Measurements from ENCODE around the gene CYB5R3. TPM values are rescaled to one million over a fixed set of nuclear protein-coding genes. Genes with fewer than 3 reads are reported as not detected.
"Not testable (repeated sequence)": the region's sequence is repeated elsewhere in the genome, so short reads cannot be mapped to it uniquely, and the experiment has no call there.

CYB5R3 gene
- total RNA-seq, 1 donor from 2014 or later: 87.3 TPM

- DNase-seq (ENCODE audit: low spot score): no peak
- intact Hi-C loops (cut with micrococcal nuclease): no loop called here
- no peaks in the 10 kb centered on the region for H3K36me3 Mint-ChIP-seq (ENCODE audit: low read depth)
- H3K4me1 Mint-ChIP-seq (ENCODE audit: low read depth): peaks cover 9% of the 10 kb centered on the region
- H3K9me3 Mint-ChIP-seq: no peaks in the 10 kb centered on the region
- no peak overlapping the region for H3K27ac Mint-ChIP-seq
- H3K27me3 Mint-ChIP-seq (ENCODE audit: low read depth): peaks cover 5% of the 10 kb centered on the region
- no peak overlapping the region for H3K4me3 Mint-ChIP-seq (ENCODE audit: low read depth)
These were observed 20.9 kb upstream of the CYB5R3 start for GRCh38 chr22:42670046-42670445.

DNA sequence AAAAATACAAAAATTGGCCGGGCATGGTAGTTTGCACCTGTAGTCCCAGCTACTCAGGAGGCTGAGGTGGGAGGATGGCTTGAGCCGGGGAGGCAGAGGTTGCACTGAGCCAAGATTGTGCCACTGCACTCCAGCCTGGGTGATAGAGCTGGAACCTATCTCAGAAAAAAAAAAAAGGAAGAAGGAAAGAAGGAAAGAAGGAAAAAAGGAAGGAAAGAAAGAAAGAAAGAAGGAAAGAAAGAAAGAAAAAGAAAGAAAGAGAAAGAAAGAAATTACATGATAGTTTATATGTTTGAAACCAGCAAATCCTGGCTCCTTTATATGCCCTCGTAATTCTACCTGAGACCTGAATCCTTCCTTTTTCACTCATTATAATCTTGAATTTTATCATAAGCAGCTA is 17.2 kb upstream of the CYB5R3 start:
- H3K4me1 Mint-ChIP-seq (ENCODE audit: low read depth); intact Hi-C loops (cut with micrococcal nuclease); DNase-seq (ENCODE audit: low spot score); H3K4me3 Mint-ChIP-seq (ENCODE audit: low read depth); H3K9me3 Mint-ChIP-seq; H3K36me3 Mint-ChIP-seq (ENCODE audit: low read depth); H3K27ac Mint-ChIP-seq: not testable (repeated sequence)
- peaks cover 10% of the 10 kb centered on the region for H3K27me3 Mint-ChIP-seq (ENCODE audit: low read depth)

DNA sequence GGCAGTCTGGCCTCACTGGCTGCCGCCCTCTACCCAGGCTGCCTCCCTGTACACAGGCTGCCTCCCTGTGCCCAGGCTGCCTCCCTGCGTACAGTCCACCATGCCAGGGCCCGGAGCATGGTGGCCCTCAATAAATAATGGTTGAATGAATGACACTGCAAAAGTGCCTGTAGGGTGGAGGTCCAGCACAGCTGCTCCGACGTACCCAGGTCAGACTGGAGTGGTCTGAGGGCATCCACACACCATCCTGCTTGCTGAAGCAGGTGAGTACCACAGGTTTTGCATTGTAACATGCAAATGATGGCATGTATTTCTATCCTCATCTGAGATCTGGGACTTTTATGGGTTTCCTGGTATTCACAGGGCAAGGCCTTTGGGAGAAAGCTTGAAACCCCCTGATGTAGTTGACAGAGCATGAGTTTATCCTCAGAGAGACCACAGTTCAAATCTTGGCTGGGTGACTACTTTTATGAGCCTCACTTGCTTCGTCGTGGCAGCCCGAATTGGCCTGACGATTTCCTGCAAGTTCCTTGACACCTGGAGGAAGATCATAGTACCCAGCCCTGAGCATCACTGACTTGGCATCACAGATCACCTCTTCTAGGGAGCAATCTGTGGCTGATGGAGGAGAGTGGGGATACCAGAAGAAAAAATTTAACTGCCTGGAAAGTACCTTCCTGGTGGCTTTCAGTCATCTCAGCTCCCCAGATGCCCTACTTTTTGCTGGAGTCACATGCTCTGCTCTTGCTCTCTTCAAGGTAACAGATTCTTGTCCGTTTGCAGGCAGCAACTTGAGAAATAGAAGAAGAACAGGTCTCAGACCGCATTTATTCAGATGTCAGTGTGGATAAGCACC is 16.0 kb upstream of the CYB5R3 start:
- no peak overlapping the region for H3K4me3 Mint-ChIP-seq (ENCODE audit: low read depth)
- H3K27me3 Mint-ChIP-seq (ENCODE audit: low read depth): peaks cover 10% of the 10 kb centered on the region
- intact Hi-C loops (cut with micrococcal nuclease): no loop called here
- H3K36me3 Mint-ChIP-seq (ENCODE audit: low read depth): no peaks in the 10 kb centered on the region
- H3K27ac Mint-ChIP-seq: no peak overlapping the region
- DNase-seq (ENCODE audit: low spot score): no peak
- peaks cover under 1% of the 10 kb centered on the region for H3K4me1 Mint-ChIP-seq (ENCODE audit: low read depth)
- no peaks in the 10 kb centered on the region for H3K9me3 Mint-ChIP-seq

- Mint-ChIP-seq H3K27ac (no peak overlapping the region), H3K27me3 (ENCODE audit: low read depth) (peaks cover 13% of the 10 kb centered on the region), H3K36me3 (ENCODE audit: low read depth) (no peaks in the 10 kb centered on the region), H3K4me3 (ENCODE audit: low read depth) (peak overlapping the region; percentile 55), H3K4me1 (ENCODE audit: low read depth) (no peaks in the 10 kb centered on the region), H3K9me3 (no peaks in the 10 kb centered on the region)
- DNase-seq (ENCODE audit: low spot score): peak; percentile 66
- intact Hi-C loops (cut with micrococcal nuclease): no loop called here
These were observed 13.0 kb upstream of the CYB5R3 start for GRCh38 chr22:42661985-42662831.

GRCh38 chr22:42656578-42656977 is 7.4 kb upstream of the CYB5R3 start:
- Mint-ChIP-seq H3K4me1 (ENCODE audit: low read depth) (no peaks in the 10 kb centered on the region), H3K9me3 (no peaks in the 10 kb centered on the region), H3K4me3 (ENCODE audit: low read depth) (no peak overlapping the region), H3K27ac (no peak overlapping the region), H3K27me3 (ENCODE audit: low read depth) (peaks cover 3% of the 10 kb centered on the region), H3K36me3 (ENCODE audit: low read depth) (no peaks in the 10 kb centered on the region)
- DNase-seq (ENCODE audit: low spot score): no peak
- intact Hi-C loops (cut with micrococcal nuclease): no loop called here

DNA sequence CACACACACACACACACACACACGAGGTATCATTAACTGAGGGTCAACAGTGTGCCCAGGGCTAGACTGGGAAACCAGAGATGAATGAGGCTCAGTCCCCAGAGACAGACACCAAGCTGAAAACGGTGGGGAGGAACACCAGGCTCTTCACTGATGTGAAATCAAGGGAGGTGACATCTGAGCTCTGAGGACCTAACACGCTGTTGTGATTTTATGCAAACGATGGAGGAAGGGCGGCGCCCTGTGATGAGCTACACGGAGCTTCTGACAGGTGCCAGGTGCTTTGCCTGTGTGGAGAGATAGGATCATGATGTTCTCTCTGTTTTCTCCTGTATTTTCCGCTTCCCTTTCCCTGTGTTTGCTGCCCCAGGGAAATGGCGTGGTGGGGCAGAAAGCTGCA is 6.5 kb upstream of the CYB5R3 start:
- Mint-ChIP-seq H3K4me3 (ENCODE audit: low read depth) (no peak overlapping the region), H3K27ac (no peak overlapping the region), H3K4me1 (ENCODE audit: low read depth) (no peaks in the 10 kb centered on the region), H3K9me3 (no peaks in the 10 kb centered on the region), H3K27me3 (ENCODE audit: low read depth) (peaks cover 3% of the 10 kb centered on the region), H3K36me3 (ENCODE audit: low read depth) (no peaks in the 10 kb centered on the region)
- intact Hi-C loops (cut with micrococcal nuclease): no loop called here
- no peak for DNase-seq (ENCODE audit: low spot score)

- H3K36me3 Mint-ChIP-seq (ENCODE audit: low read depth): no peaks in the 10 kb centered on the region
- no peaks in the 10 kb centered on the region for H3K9me3 Mint-ChIP-seq
- H3K27me3 Mint-ChIP-seq (ENCODE audit: low read depth): no peaks in the 10 kb centered on the region
- H3K27ac Mint-ChIP-seq: no peak overlapping the region
- intact Hi-C loops (cut with micrococcal nuclease): no loop called here
- no peak for DNase-seq (ENCODE audit: low spot score)
- no peaks in the 10 kb centered on the region for H3K4me1 Mint-ChIP-seq (ENCODE audit: low read depth)
- H3K4me3 Mint-ChIP-seq (ENCODE audit: low read depth): no peak overlapping the region
These were observed 5.4 kb upstream of the CYB5R3 start for GRCh38 chr22:42654436-42655073.

- Mint-ChIP-seq H3K27me3 (ENCODE audit: low read depth) (no peaks in the 10 kb centered on the region), H3K27ac (no peak overlapping the region), H3K36me3 (ENCODE audit: low read depth) (no peaks in the 10 kb centered on the region), H3K4me1 (ENCODE audit: low read depth) (no peaks in the 10 kb centered on the region), H3K9me3 (no peaks in the 10 kb centered on the region), H3K4me3 (ENCODE audit: low read depth) (no peak overlapping the region)
- intact Hi-C loops (cut with micrococcal nuclease): no loop called here
- DNase-seq (ENCODE audit: low spot score): no peak
These were observed 4.8 kb upstream of the CYB5R3 start for GRCh38 chr22:42653999-42654398.

DNA sequence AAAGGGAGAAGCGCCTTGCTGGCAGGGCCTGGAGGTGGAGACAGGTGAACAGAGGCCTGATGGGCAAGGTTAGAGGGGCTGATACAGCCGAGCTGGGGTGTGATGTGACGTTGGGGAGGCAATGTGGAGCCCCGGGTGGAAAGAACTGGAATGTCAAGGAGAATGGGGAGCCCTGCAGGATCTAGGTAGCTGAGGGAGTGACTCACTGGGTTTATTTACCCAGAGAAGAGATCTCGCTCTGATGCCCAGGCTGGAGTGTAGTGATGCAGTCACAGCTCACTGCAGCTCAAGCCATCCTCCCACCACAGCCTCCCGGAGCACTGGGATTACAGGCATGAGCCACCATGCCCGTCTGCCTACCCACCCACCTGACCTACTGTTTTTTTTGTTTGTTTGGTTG is 1.9 kb upstream of the CYB5R3 start:
- peaks cover 5% of the 10 kb centered on the region for H3K4me1 Mint-ChIP-seq (ENCODE audit: low read depth)
- peaks cover 2% of the 10 kb centered on the region for H3K36me3 Mint-ChIP-seq (ENCODE audit: low read depth)
- H3K27ac Mint-ChIP-seq: no peak overlapping the region
- no peak for DNase-seq (ENCODE audit: low spot score)
- intact Hi-C loops (cut with micrococcal nuclease): no loop called here
- H3K27me3 Mint-ChIP-seq (ENCODE audit: low read depth): no peaks in the 10 kb centered on the region
- no peaks in the 10 kb centered on the region for H3K9me3 Mint-ChIP-seq
- H3K4me3 Mint-ChIP-seq (ENCODE audit: low read depth): peak overlapping the region; percentile 5

DNA sequence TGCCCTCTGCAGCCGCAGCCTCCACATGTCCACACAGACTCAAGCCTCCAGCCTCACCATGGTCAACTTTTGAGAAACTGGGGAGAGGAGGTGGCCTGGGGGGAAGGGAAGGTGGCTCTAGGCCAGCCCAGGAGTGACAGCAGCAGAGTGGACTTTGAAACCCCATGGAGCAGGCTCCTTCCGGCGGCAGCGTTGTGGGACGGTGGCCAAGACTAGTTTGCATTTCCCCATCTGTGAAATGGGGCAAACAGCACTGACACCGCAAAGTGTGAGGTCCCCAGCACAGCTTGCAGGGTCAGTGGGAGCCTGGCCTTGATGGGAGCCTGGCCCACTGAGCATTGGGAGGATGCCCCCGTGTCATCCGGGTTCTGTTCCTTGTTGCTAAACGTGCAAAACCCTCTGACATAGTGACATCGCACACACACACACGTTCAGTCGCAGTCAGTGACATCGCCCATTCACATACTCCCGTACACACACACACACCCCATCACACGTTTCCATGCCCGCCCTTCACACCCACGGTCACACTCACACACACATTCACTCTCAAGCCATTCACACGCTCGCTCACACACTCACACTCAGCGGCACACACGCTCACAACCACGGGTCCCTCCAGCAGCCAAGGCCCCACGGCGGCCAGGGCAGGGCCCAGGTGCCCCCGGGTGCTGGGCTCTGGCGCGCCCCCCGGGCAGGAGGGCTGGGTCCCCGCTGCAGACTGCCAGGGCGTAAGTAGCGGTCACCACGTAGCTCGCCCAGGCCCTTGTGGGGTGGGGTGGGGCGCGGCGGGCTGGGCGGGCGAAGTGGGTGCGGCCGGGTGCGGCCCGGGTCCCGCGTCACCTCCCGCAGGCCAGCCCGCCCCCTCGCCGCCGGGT is 585 bp downstream of the CYB5R3 start:
- H3K9me3 Mint-ChIP-seq: no peaks in the 10 kb centered on the region
- no peaks in the 10 kb centered on the region for H3K27me3 Mint-ChIP-seq (ENCODE audit: low read depth)
- DNase-seq (ENCODE audit: low spot score): peak; percentile 43
- peak overlapping the region; percentile 95 for H3K4me3 Mint-ChIP-seq (ENCODE audit: low read depth)
- peaks cover 2% of the 10 kb centered on the region for H3K36me3 Mint-ChIP-seq (ENCODE audit: low read depth)
- H3K4me1 Mint-ChIP-seq (ENCODE audit: low read depth): peaks cover 11% of the 10 kb centered on the region
- intact Hi-C loops (cut with micrococcal nuclease): loop anchor here (2.0 kb wide), 1 partner anchor 34 kb away; the partner anchor contains the start of gene POLDIP3
- peak overlapping the region; percentile 95 for H3K27ac Mint-ChIP-seq

GRCh38 chr22:42648017-42648367 is 1.2 kb downstream of the CYB5R3 start:
- Mint-ChIP-seq H3K27ac (peak overlapping the region; percentile 95), H3K4me3 (ENCODE audit: low read depth) (peak overlapping the region; percentile 95), H3K36me3 (ENCODE audit: low read depth) (peaks cover 2% of the 10 kb centered on the region), H3K27me3 (ENCODE audit: low read depth) (no peaks in the 10 kb centered on the region), H3K4me1 (ENCODE audit: low read depth) (peaks cover 11% of the 10 kb centered on the region), H3K9me3 (no peaks in the 10 kb centered on the region)
- intact Hi-C loops (cut with micrococcal nuclease): loop anchor here (2.0 kb wide), 1 partner anchor 33 kb away; the partner anchor contains the start of gene POLDIP3
- no peak for DNase-seq (ENCODE audit: low spot score)

Measured in activated T-helper 2 cell treated with anti-CD3 and anti-CD28 coated beads, Interferon-gamma antibody, Interleukin-2, Interleukin-4, amounts not matched to agents 10 μg/mL and 5 μg/mL and 100 μg/mL, durations not matched to agents 14 hours and 24 hours and 36 hours (primary cell).